ENCODE results near the gene EVL. TPM values are rescaled to one million over a fixed set of nuclear protein-coding genes. Genes with fewer than 3 reads are reported as not detected.

The EVL gene
- total and polyA plus RNA-seq, 2 of the 8 experiments (the other 6 are each of a cell fraction or from before 2014, with no cell fraction given): 30.7 to 64.6 TPM

GRCh38 chr14:100054316-100055075, 10.7 kb upstream of the EVL start:
- H3K4ac ChIP-seq (replicated peaks; ENCODE audit: insufficient read length, low read depth, low read length): no peak overlapping the region
- H3K27me3 ChIP-seq (replicated peaks in 1 of 4; ENCODE audit: control insufficient read depth in 3 of 4, extremely low read depth in 1 of 4, insufficient read depth in 3 of 4, low read length in 3 of 4): no peaks in the 10 kb centered on the region
- H3K56ac ChIP-seq (replicated peaks; ENCODE audit: insufficient read length, low read depth, low read length): no peak overlapping the region
- no peaks in the 10 kb centered on the region for H3K36me3 ChIP-seq (ENCODE audit: control insufficient read depth in 2 of 4, insufficient read depth in 4 of 4, low read length in 3 of 4)
- H3K23ac ChIP-seq (ENCODE audit: insufficient read length): no peak overlapping the region
- no peak overlapping the region for H2BK20ac ChIP-seq (ENCODE audit: low read length)
- H3K23me2 ChIP-seq (ENCODE audit: low read depth, low read length): no peaks in the 10 kb centered on the region
- no peak overlapping the region for H3K4me3 ChIP-seq (ENCODE audit: extremely low read depth in 1 of 4, insufficient read depth in 2 of 4, low read depth in 3 of 4, low read length in 4 of 4)
- H2AFZ ChIP-seq (ENCODE audit: low read length): no peak overlapping the region
- H4K20me1 ChIP-seq (replicated peaks in 1 of 2; ENCODE audit: control insufficient read depth in 1 of 2, insufficient read depth in 2 of 2, low read length in 2 of 2): peaks cover 0 to 2% of the 10 kb centered on the region in 2 experiments
- ChIA-PET POLR2A (ENCODE audit: partially characterized antibody) (no interaction called here), CTCF (ENCODE audit: partially characterized antibody) (interaction anchor here (0.6 to 2.1 kb wide), 3 partner anchors 17 to 324 kb away, joined by 3 to 5 read pairs (median 4); no protein-coding TSS in a partner anchor)
- WGBS, 2 experiments (ENCODE audit: extremely low coverage in 1 of 2, insufficient coverage in 1 of 2, insufficient read length in 1 of 2, insufficient replicate concordance in 2 of 2, low coverage in 1 of 2, low lambda C conversion rate in 2 of 2, missing lambda C conversion rate in 1 of 2): 89% methylated on average over 13 of the region's 13 CpGs; no CpG with 5 or more reads in 1 of the 2 experiments
- no peak overlapping the region for H2BK5ac ChIP-seq (ENCODE audit: low read depth, low read length)
- H4K5ac ChIP-seq (ENCODE audit: insufficient read length, low read depth, low read length): no peak overlapping the region
- peaks cover 2% of the 10 kb centered on the region; the same call in 1 of the 2 replicates for H3K79me1 ChIP-seq (ENCODE audit: low read depth, low read length)
- no peak overlapping the region for H2AK5ac ChIP-seq (ENCODE audit: low read depth, low read length)
- TF ChIP-seq KDM5A (IDR thresholded peaks at IDR 0.05; ENCODE audit: low read length): no peak
- 0 out of 4 replicates have a peak, but pooled peaks cover 0 to 3% of the 10 kb centered on the region in 2 experiments for H3K79me2 ChIP-seq (ENCODE audit: control insufficient read depth in 1 of 2, insufficient read depth in 2 of 2, low read length in 2 of 2)
- H2BK15ac ChIP-seq (ENCODE audit: low read length): no peak overlapping the region
- no peak for DNase-seq (ENCODE audit: low read depth in 1 of 2, low spot score in 2 of 2)
- no peak overlapping the region for H4K91ac ChIP-seq (replicated peaks; ENCODE audit: insufficient read length, low read length)
- no peak overlapping the region for H4K8ac ChIP-seq (ENCODE audit: extremely low read depth, insufficient read depth, low read length)
- no peak for FAIRE-seq
- no peaks in the 10 kb centered on the region for H3K4me1 ChIP-seq (replicated peaks in 1 of 4; ENCODE audit: control insufficient read depth in 3 of 4, insufficient read depth in 4 of 4, low read length in 3 of 4)
- no peak overlapping the region for H3K27ac ChIP-seq (ENCODE audit: low read depth, low read length)
- no peak overlapping the region for H3K14ac ChIP-seq (ENCODE audit: insufficient read length)
- no peak overlapping the region for H3K4me2 ChIP-seq (ENCODE audit: insufficient read depth in 1 of 2, low read depth in 2 of 2, low read length in 2 of 2)
- H3K18ac ChIP-seq (ENCODE audit: extremely low read depth, low read length): no peak overlapping the region
- no peak overlapping the region for H3K9ac ChIP-seq (replicated peaks in 1 of 4; ENCODE audit: extremely low read depth in 1 of 4, low read depth in 3 of 4, low read length in 3 of 4)
- H2BK120ac ChIP-seq (replicated peaks; ENCODE audit: low read depth, low read length): no peak overlapping the region
- no peak overlapping the region for H2BK12ac ChIP-seq (ENCODE audit: low read depth, low read length)
- H3K9me3 ChIP-seq (ENCODE audit: insufficient read depth in 2 of 2, low read depth in 1 of 2, low read length in 1 of 2): no peaks in the 10 kb centered on the region

All from H1 (cell line).